Gastroesophageal sphincter (tissue), 4 donors: Measurements from ENCODE around the gene NR2F2. TPM values are rescaled to one million over a fixed set of nuclear protein-coding genes. Genes with fewer than 3 reads are reported as not detected.

Experiments
- ATAC-seq: fragments of 150-250 bp; one replicate; pipeline ENCODE4 v1.9.1; 2016; ENCODE audit warnings: mild to moderate bottlenecking, moderate library complexity
- H3K27ac ChIP-seq, 4 donors: fragments of 200-600 bp; sonication (generic) in 3 of 4; 1 replicate in 3 of 4; 2 replicates in 1 of 4; pipeline ENCODE4 v1.5.1; 2016 to 2019
- H3K27me3 ChIP-seq: fragments of 200-600 bp; sonication (generic); one replicate; pipeline ENCODE4 v1.5.1; 2019
- H3K36me3 ChIP-seq, 2 donors: fragments of 200-600 bp; sonication (generic); one replicate each; pipeline ENCODE4 v1.5.1; 2019; ENCODE audit warnings: control low read depth in 1 of 2
- H3K4me1 ChIP-seq, 3 donors: fragments of 200-600 bp; sonication (generic); 1 replicate in 2 of 3; 2 replicates in 1 of 3; pipeline ENCODE4 v1.5.1; 2016 to 2019; ENCODE audit warnings: control low read depth in 2 of 3
- H3K4me3 ChIP-seq, 2 donors: fragments of 200-600 bp; sonication (generic); one replicate each; pipeline ENCODE4 v1.5.1; 2019; ENCODE audit warnings: mild to moderate bottlenecking in 1 of 2, moderate library complexity in 1 of 2
- H3K9me3 ChIP-seq, 3 donors: fragments of 200-600 bp; sonication (generic); one replicate each; pipeline ENCODE4 v1.5.1; 2017 to 2019; ENCODE audit warnings: control low read depth in 2 of 3
- EP300 ChIP-seq: sonication (generic); formaldehyde crosslinking; IDR thresholded peaks from one replicate; pipeline ENCODE4 v1.6.1; 2017; ENCODE audit warnings: antibody characterized with exemption, mild to moderate bottlenecking
- POLR2A ChIP-seq, 2 donors: fragments of 450-650 bp; IDR thresholded peaks; one replicate each; pipeline ENCODE4 v1.6.1; 2017; ENCODE audit warnings: antibody characterized with exemption in 2 of 2, mild to moderate bottlenecking in 2 of 2, moderate library complexity in 1 of 2
- POLR2AphosphoS5 ChIP-seq: sonication (generic); formaldehyde crosslinking; IDR thresholded peaks from one replicate; pipeline ENCODE4 v1.6.1; 2017; ENCODE audit warnings: antibody characterized with exemption
- WGBS, 2 donors: methylation state at CpG; one replicate each; pipeline ENCODE4 v1.1.5; 2018; ENCODE audit warnings: low coverage in 1 of 2; 5-methylcytosine and 5-hydroxymethylcytosine counted together
- total RNA-seq, 4 donors: library from RNA; depleted of rRNA; stranded (reverse); fragments of >200 nt; gene quantifications; one replicate each; pipeline ENCODE4 v1.1.0, GENCODE V29; 2016
- TF ChIP-seq, protein P1 (sequence below), 4 experiments: fragments of 200-600 bp in 2 of 4; fragments of 450-650 bp in 2 of 4; sonication (generic) in 1 of 4; IDR thresholded peaks; one replicate each; pipeline ENCODE4 v1.5.1; 2017 to 2019; ENCODE audit warnings: antibody characterized with exemption in 4 of 4, mild to moderate bottlenecking in 2 of 4, moderate library complexity in 2 of 4

The NR2F2 gene
- total RNA-seq, 4 donors from 2014 or later: 82.7 to 126 (median 91.8) TPM

DNA sequence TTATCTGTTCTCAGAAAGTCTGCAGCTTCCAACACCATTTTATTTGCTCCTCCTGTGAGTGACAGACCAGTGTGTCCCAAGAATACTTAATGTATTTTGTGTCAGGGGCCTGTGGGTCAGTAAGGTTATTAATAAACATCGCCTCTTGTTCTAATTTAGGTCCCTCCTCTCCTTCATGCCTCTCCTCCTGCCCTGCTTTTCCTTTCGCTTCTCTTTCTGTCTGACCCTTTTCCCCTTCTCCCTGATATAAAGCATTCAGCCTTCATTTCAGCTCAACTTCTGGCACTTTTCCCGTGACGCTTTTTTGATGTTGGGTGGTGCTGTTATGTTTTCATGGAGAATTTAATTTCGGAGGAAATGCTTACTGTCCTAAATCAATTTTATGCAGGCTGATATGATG, 29.7 kb upstream of the NR2F2 start:
- peaks cover 0 to 18% (median 0%) of the 10 kb centered on the region in 3 donors for H3K9me3 ChIP-seq
- TF ChIP-seq POLR2AphosphoS5: no peak
- TF ChIP-seq, protein P1, sequence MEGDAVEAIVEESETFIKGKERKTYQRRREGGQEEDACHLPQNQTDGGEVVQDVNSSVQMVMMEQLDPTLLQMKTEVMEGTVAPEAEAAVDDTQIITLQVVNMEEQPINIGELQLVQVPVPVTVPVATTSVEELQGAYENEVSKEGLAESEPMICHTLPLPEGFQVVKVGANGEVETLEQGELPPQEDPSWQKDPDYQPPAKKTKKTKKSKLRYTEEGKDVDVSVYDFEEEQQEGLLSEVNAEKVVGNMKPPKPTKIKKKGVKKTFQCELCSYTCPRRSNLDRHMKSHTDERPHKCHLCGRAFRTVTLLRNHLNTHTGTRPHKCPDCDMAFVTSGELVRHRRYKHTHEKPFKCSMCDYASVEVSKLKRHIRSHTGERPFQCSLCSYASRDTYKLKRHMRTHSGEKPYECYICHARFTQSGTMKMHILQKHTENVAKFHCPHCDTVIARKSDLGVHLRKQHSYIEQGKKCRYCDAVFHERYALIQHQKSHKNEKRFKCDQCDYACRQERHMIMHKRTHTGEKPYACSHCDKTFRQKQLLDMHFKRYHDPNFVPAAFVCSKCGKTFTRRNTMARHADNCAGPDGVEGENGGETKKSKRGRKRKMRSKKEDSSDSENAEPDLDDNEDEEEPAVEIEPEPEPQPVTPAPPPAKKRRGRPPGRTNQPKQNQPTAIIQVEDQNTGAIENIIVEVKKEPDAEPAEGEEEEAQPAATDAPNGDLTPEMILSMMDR (IDR thresholded peaks at IDR 0.05): no peak
- TF ChIP-seq POLR2A (IDR thresholded peaks at IDR 0.05): no peak
- TF ChIP-seq EP300: no peak
- no peaks in the 10 kb centered on the region for H3K27me3 ChIP-seq
- H3K4me3 ChIP-seq: peak overlapping the region in 1 of 2 donors; percentile 18
- no peak for ATAC-seq
- WGBS, 2 donors: 30 to 42% methylated on average over 3 of the region's 5 CpGs
- H3K36me3 ChIP-seq: no peaks in the 10 kb centered on the region
- H3K4me1 ChIP-seq: no peaks in the 10 kb centered on the region
- peak overlapping the region in 1 of 4 donors; percentile 46 for H3K27ac ChIP-seq

DNA sequence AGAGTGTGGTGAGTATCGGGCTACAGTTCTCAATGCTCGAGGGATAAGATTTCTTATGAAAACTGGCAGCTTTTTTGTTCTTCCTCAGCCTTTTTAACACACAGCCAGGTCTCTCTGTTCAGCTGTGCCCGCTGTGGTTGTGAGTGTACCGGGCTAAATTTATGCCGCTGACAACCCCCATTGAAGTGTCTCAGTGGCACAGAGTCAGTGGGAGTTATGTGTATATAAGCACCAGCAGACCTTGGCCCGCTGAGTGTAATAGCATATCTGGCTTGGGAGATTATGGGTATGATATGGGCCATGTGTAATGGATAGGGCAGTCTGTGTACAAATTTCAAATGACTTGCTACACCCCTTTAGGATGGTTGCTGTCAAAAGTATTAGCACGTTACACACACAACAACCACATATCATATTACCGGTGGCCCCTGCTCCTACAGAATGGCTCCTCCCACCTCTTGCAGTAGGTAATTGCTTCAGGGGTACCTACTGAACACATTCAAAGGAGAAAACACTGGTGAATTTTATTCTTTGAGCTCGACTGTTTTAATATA, 26.9 kb upstream of the NR2F2 start:
- ATAC-seq: no peak
- no peak overlapping the region for H3K27ac ChIP-seq
- no peaks in the 10 kb centered on the region for H3K36me3 ChIP-seq
- TF ChIP-seq POLR2AphosphoS5 (no peak), POLR2A (IDR thresholded peaks at IDR 0.05) (no peak), EP300 (no peak)
- TF ChIP-seq, protein P1 (IDR thresholded peaks at IDR 0.05): no peak
- H3K27me3 ChIP-seq: no peaks in the 10 kb centered on the region
- WGBS, 2 donors: 83 to 91% methylated on average over 6 to 8 of the region's 9 CpGs
- no peak overlapping the region for H3K4me3 ChIP-seq
- H3K9me3 ChIP-seq: peaks cover 0 to 6% (median 0%) of the 10 kb centered on the region in 3 donors
- H3K4me1 ChIP-seq: peaks cover 0 to 10% (median 0%) of the 10 kb centered on the region in 3 donors

DNA sequence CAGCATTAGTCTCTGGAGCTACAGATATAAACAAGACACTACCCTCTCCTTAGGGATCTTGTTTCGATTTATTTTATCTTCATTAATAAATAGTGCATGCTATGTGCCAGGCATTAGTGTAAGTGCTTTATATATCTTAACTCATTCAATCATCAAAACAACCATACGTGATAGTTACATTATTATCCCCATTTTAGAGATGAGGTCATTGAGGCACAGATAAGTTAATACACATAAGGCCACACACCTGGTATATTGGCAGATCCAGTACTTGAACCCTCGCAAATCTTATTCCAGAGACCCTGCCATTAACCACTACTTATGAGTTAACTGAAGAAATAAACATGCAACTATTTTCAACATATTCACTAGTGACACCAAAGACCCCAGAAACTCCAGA, 25.7 kb upstream of the NR2F2 start:
- no peaks in the 10 kb centered on the region for H3K27me3 ChIP-seq
- TF ChIP-seq POLR2A (IDR thresholded peaks at IDR 0.05): no peak
- no peak for TF ChIP-seq EP300
- TF ChIP-seq, protein P1 (IDR thresholded peaks at IDR 0.05): no peak
- no peak for TF ChIP-seq POLR2AphosphoS5
- 55 to 89% methylated on average over 3 of the region's 3 CpGs for WGBS, 2 donors
- no peak overlapping the region for H3K4me3 ChIP-seq
- no peaks in the 10 kb centered on the region for H3K36me3 ChIP-seq
- H3K4me1 ChIP-seq: peaks cover 0 to 10% (median 0%) of the 10 kb centered on the region in 3 donors
- H3K9me3 ChIP-seq: no peaks in the 10 kb centered on the region
- ATAC-seq: no peak
- no peak overlapping the region for H3K27ac ChIP-seq

- Histone ChIP-seq H3K4me1 (peaks cover 0 to 14% (median 0%) of the 10 kb centered on the region in 3 donors), H3K4me3 (no peak overlapping the region), H3K9me3 (no peaks in the 10 kb centered on the region), H3K27me3 (no peaks in the 10 kb centered on the region), H3K27ac (no peak overlapping the region), H3K36me3 (no peaks in the 10 kb centered on the region)
- WGBS, 2 donors: 90% methylated on average over 1 of the region's 1 CpG; no CpG with 5 or more reads in 1 of the 2 donors
- TF ChIP-seq, protein P1 (IDR thresholded peaks at IDR 0.05): no peak
- ATAC-seq: no peak
Observed at GRCh38 chr15:96306321-96306720, 24.2 kb upstream of the NR2F2 start.

- no peak for TF ChIP-seq POLR2AphosphoS5
- no peak for TF ChIP-seq POLR2A (IDR thresholded peaks at IDR 0.05)
- TF ChIP-seq, protein P1 (IDR thresholded peaks at IDR 0.05): no peak
- TF ChIP-seq EP300: no peak
- no peaks in the 10 kb centered on the region for H3K27me3 ChIP-seq
- H3K27ac ChIP-seq: peak overlapping the region in 2 of 4 donors; percentile 1 to 14
- H3K36me3 ChIP-seq: no peaks in the 10 kb centered on the region
- peaks cover 0 to 14% (median 0%) of the 10 kb centered on the region in 3 donors for H3K4me1 ChIP-seq
- no peaks in the 10 kb centered on the region for H3K9me3 ChIP-seq
- no peak overlapping the region for H3K4me3 ChIP-seq
- ATAC-seq: no peak
- WGBS, 2 donors: 40 to 75% methylated on average over 3 to 5 of the region's 5 CpGs
Observed at GRCh38 chr15:96307856-96308394, 22.6 kb upstream of the NR2F2 start.
